HepG2 (cell line): ENCODE data around the gene CRAT. TPM values are rescaled to one million over a fixed set of nuclear protein-coding genes. Genes with fewer than 3 reads are reported as not detected.
"Not testable (repeated sequence)": the region's sequence is repeated elsewhere in the genome, so short reads cannot be mapped to it uniquely, and the experiment has no call there.

Source experiments
- ATAC-seq: fragments of 200-7000 bp; cut with Tn5 transposase; 3 replicates; pipeline ENCODE4 v1.9.1; 2020; ENCODE audit warnings: mild to moderate bottlenecking, moderate library complexity
- BruUV-seq: library from RNA; stranded (reverse); fragments of 400-500 nt; replicated peaks from 2 replicates; lab custom pipeline; 2021; lab: Mats Ljungman, UMichigan
- CTCF ChIA-PET: fragments of 300-600 bp; formaldehyde crosslinking; extraction: SDS; loops from one replicate; lab custom pipeline; 2021; ENCODE audit warnings: low total read pairs, inconsistent platforms, low intra/inter-chr PET ratio; lab: Yijun Ruan, JAX
- POLR2A ChIA-PET: fragments of 350-600 bp; sonication (Branson Sonifier 250); formaldehyde crosslinking; loops from one replicate; lab custom pipeline; 2020; ENCODE audit warnings: antibody characterized with exemption, inconsistent platforms; lab: Yijun Ruan, JAX
- DNase-seq: peaks from one replicate; pipeline ENCODE4 v3.0.0-alpha.2; 2015; ENCODE audit warnings: low spot score
- FAIRE-seq: peaks from 3 replicates; lab custom pipeline; 2011; peaks lifted over from hg19 to GRCh38; lab: Jason Lieb, UNC
- H2AFZ ChIP-seq: one replicate; pipeline ENCODE4 v1.6.1; 2011; ENCODE audit warnings: low read length, inconsistent platforms
- H3K27ac ChIP-seq: fragments of 300-600 bp; 3 replicates; pipeline ENCODE4 v1.8.0; 2011; ENCODE audit warnings: mixed run types, mild to moderate bottlenecking, mixed read lengths, low read length, inconsistent platforms; ENCODE audit not compliant: insufficient read depth; ENCODE audit errors: extremely low read length
- H3K27me3 ChIP-seq, 2 experiments: fragments of 200-600 bp in 1 of 2; 2 replicates in 1 of 2; 3 replicates in 1 of 2; pipeline versions ENCODE4 v1.6.0 to v1.8.0; 2011; ENCODE audit warnings: low read length in 2 of 2, mild to moderate bottlenecking in 2 of 2, moderate library complexity in 2 of 2, inconsistent platforms in 1 of 2; ENCODE audit not compliant: insufficient read depth in 2 of 2, control insufficient read depth in 1 of 2
- H3K36me3 ChIP-seq, 2 experiments: fragments of 200-600 bp in 1 of 2; replicated peaks in 1 of 2; 2 replicates in 1 of 2; 3 replicates in 1 of 2; pipeline versions ENCODE4 v1.5.1 to v1.8.0; 2011; ENCODE audit warnings: low read length in 2 of 2, inconsistent platforms in 1 of 2; ENCODE audit not compliant: insufficient read depth in 2 of 2, control insufficient read depth in 1 of 2
- H3K4me1 ChIP-seq: 2 replicates; pipeline ENCODE4 v1.5.1; 2012; ENCODE audit warnings: low read length, inconsistent platforms; ENCODE audit not compliant: insufficient read depth
- H3K4me2 ChIP-seq: 2 replicates; pipeline ENCODE4 v1.6.0; 2011; ENCODE audit warnings: low read depth, low read length, inconsistent platforms
- H3K4me3 ChIP-seq, 3 experiments: fragments of 200-600 bp in 1 of 3; sonication (generic), shearing (Covaris generic) in 1 of 3; replicated peaks in 1 of 3; 2 replicates each; pipeline ENCODE4 v1.5.1; 2011 to 2016; ENCODE audit warnings: low read length in 3 of 3, inconsistent platforms in 2 of 3, low read depth in 2 of 3, mild to moderate bottlenecking in 2 of 3, control low read depth in 1 of 3, mixed read lengths in 1 of 3; ENCODE audit not compliant: insufficient read depth in 1 of 3
- H3K79me2 ChIP-seq: one replicate; pipeline ENCODE4 v1.6.1; 2011; ENCODE audit warnings: low read length, inconsistent platforms; ENCODE audit not compliant: insufficient read depth
- H3K9ac ChIP-seq: 2 replicates; pipeline ENCODE4 v1.6.0; 2011; ENCODE audit warnings: mild to moderate bottlenecking, low read depth, low read length, inconsistent platforms; ENCODE audit not compliant: insufficient read depth
- H3K9me3 ChIP-seq: 2 replicates; pipeline ENCODE4 v1.5.1; 2012; ENCODE audit warnings: mild to moderate bottlenecking, low read length
- H4K20me1 ChIP-seq: 2 replicates; pipeline ENCODE4 v1.6.0; 2011; ENCODE audit warnings: inconsistent platforms, mild to moderate bottlenecking, low read length, moderate library complexity; ENCODE audit not compliant: insufficient read depth
- ARID4A ChIP-seq: sonication (generic); formaldehyde crosslinking; IDR thresholded peaks from 2 replicates; pipeline ENCODE4 v1.5.0; 2020; ENCODE audit warnings: mild to moderate bottlenecking, missing genetic modification reagents, borderline replicate concordance
- ARNT ChIP-seq: fragments of 450-650 bp; IDR thresholded peaks from 2 replicates; pipeline ENCODE4 v1.6.1; 2017
- KMT2A ChIP-seq: sonication (generic); formaldehyde crosslinking; IDR thresholded peaks from 2 replicates; pipeline ENCODE4 v1.4.0; 2020; ENCODE audit warnings: missing genetic modification reagents
- STAG1 ChIP-seq: sonication (generic); formaldehyde crosslinking; IDR thresholded peaks from 2 replicates; pipeline ENCODE4 v1.4.0; 2020; ENCODE audit warnings: missing genetic modification reagents
- TRAFD1 ChIP-seq: sonication (generic); formaldehyde crosslinking; IDR thresholded peaks from 2 replicates; pipeline ENCODE4 v1.5.1; 2020; ENCODE audit warnings: missing genetic modification reagents, mild to moderate bottlenecking, borderline replicate concordance
- ZFP36L1 ChIP-seq: sonication (generic); formaldehyde crosslinking; IDR thresholded peaks from 2 replicates; pipeline ENCODE4 v1.8.0; 2022; ENCODE audit warnings: mild to moderate bottlenecking, missing genetic modification reagents, moderate library complexity
- ZNF232 ChIP-seq: sonication (generic); formaldehyde crosslinking; IDR thresholded peaks from 2 replicates; pipeline ENCODE4 v1.4.0; 2020; ENCODE audit warnings: missing genetic modification reagents, borderline replicate concordance
- ZNF839 ChIP-seq: sonication (generic); formaldehyde crosslinking; IDR thresholded peaks from 2 replicates; pipeline ENCODE4 v1.4.0; 2020; ENCODE audit warnings: missing genetic modification reagents, mild to moderate bottlenecking, borderline replicate concordance
- WGBS: methylation state at CpG from one replicate; pipeline ENCODE4 v1.1.6; 2017; ENCODE audit warnings: low lambda C conversion rate; 5-methylcytosine and 5-hydroxymethylcytosine counted together
- in situ Hi-C: cut with HindIII; loops from 2 replicates; pipeline ENCODE4 v1.10.0; 2017; ENCODE audit warnings: low pct_unique_long_range_greater_than_20kb; ENCODE audit not compliant: extremely low pct_ligation_motif_present
- intact Hi-C: fragments of 100-400 bp; cut with micrococcal nuclease; formaldehyde crosslinking; loops from one replicate; pipeline ENCODE4 v1.10.0; 2022; ENCODE audit not compliant: unreplicated experiment
- polyA plus RNA-seq, 8 experiments: library from polyadenylated mRNA; depleted of rRNA in 3 of 8; stranded (reverse) in 7 of 8; unstranded in 1 of 8; fragments of >200 nt; fragmentation: Illumina TruSeq in 4 of 8; extraction: Trizol in 4 of 8; gene quantifications; 2 replicates each; pipeline versions ENCODE4 v1.2.1 to v1.2.3, GENCODE V29; 2011 to 2016; ENCODE audit warnings: low read depth in 4 of 8, missing spikeins in 1 of 8, mixed read lengths in 1 of 8; ENCODE audit not compliant: insufficient read depth in 1 of 8
- total RNA-seq, 5 experiments: library from RNA; depleted of rRNA; stranded (reverse); fragments of >200 nt; fragmentation: Illumina TruSeq; extraction: Trizol; gene quantifications; 2 replicates each; pipeline ENCODE4 v1.2.3, GENCODE V29; 2016; ENCODE audit warnings: low read depth in 1 of 5
- TF ChIP-seq, protein P1 (sequence below): sonication (generic); formaldehyde crosslinking; IDR thresholded peaks from 2 replicates; pipeline ENCODE4 v1.5.0; 2020; ENCODE audit warnings: mild to moderate bottlenecking, missing genetic modification reagents, moderate library complexity

Gene CRAT
- total and polyA plus RNA-seq, 2 of the 13 experiments (the other 11 are each of a cell fraction or from before 2014, with no cell fraction given) = 26.1 to 26.6 TPM

DNA sequence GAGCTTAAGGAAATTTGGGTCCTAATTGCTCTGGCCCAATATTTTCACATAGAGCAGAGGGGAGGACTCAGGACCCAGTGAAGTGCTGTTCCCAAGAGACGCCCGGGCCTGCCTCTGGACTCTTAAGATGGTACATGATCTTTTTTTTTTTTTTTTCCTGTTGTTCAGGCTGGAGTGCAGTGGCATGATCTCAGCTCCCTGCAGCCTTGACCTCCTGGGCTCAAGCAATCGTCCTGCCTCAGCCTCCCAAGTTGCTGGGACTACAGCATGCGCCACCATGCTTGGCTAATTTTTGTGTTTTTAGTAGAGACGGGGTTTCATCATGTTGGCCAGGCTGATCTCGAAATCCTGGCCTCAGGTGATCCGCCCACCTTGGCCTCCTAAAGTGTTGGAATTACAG lies 19.7 kb upstream of the CRAT start:
- H3K79me2 ChIP-seq, DNase-seq, H3K4me2 ChIP-seq, CTCF ChIA-PET, in situ Hi-C loops, H3K9me3 ChIP-seq, H3K9ac ChIP-seq, H3K27me3 ChIP-seq, ATAC-seq, H2AFZ ChIP-seq, BruUV-seq, intact Hi-C loops, H3K27ac ChIP-seq, H3K4me3 ChIP-seq, FAIRE-seq, H3K4me1 ChIP-seq, H4K20me1 ChIP-seq: not testable (repeated sequence)
- POLR2A ChIA-PET = interaction anchor here (1.4 kb wide), 1 partner anchor 10 kb away, joined by 3 read pairs; no protein-coding TSS in a partner anchor
- peaks cover 18 to 78% of the 10 kb centered on the region in 2 experiments for H3K36me3 ChIP-seq
- 96% methylated on average over 7 of the region's 7 CpGs for WGBS

DNA sequence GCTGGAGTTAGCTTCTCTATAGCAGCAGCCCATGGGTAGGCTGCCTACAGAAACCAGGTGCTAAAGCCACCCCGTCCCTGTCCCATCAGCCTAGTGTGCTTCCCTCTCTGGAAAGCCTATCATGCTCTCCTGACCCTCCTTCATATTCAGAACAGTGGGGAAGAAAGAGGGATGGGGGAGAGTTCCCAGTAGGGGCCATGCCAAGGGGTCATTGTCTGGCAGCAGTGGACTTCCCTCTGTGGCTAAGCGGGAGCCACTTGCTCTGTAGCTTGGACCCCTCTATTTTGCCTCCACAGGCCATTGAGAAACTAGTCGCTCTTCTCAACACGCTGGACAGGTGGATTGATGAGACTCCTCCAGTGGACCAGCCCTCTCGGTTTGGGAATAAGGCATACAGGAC lies 18.1 kb upstream of the CRAT start:
- no peaks in the 10 kb centered on the region for H4K20me1 ChIP-seq
- 100% methylated on average over 3 of the region's 5 CpGs for WGBS
- ATAC-seq (no peak), DNase-seq (no peak), FAIRE-seq (no peak)
- ChIA-PET CTCF (no interaction called here), POLR2A (interaction anchor here (1.4 kb wide), 1 partner anchor 12 kb away, joined by 3 read pairs; no protein-coding TSS in a partner anchor)
- no TSS peak for BruUV-seq
- H3K4me2 ChIP-seq = no peak overlapping the region
- intact Hi-C loops = no loop called here
- no peak overlapping the region for H3K9ac ChIP-seq
- no peak overlapping the region for H3K4me3 ChIP-seq
- no peaks in the 10 kb centered on the region for H3K27me3 ChIP-seq
- peaks cover 17% of the 10 kb centered on the region for H3K4me1 ChIP-seq
- H3K27ac ChIP-seq = no peak overlapping the region
- H3K9me3 ChIP-seq = no peaks in the 10 kb centered on the region
- peaks cover 23 to 76% of the 10 kb centered on the region in 2 experiments for H3K36me3 ChIP-seq
- in situ Hi-C loops = no loop called here
- H3K79me2 ChIP-seq = peaks cover 2% of the 10 kb centered on the region
- no peak overlapping the region for H2AFZ ChIP-seq
- TF ChIP-seq TRAFD1 (CRISPR knock-in tag) (no peak), KMT2A (no peak), ZFP36L1 (no peak), ARID4A (CRISPR knock-in tag) (no peak), ZNF232 (CRISPR knock-in tag) (no peak), STAG1 (CRISPR knock-in tag) (no peak), ARNT (no peak), ZNF839 (CRISPR knock-in tag) (no peak)
- TF ChIP-seq, protein P1, sequence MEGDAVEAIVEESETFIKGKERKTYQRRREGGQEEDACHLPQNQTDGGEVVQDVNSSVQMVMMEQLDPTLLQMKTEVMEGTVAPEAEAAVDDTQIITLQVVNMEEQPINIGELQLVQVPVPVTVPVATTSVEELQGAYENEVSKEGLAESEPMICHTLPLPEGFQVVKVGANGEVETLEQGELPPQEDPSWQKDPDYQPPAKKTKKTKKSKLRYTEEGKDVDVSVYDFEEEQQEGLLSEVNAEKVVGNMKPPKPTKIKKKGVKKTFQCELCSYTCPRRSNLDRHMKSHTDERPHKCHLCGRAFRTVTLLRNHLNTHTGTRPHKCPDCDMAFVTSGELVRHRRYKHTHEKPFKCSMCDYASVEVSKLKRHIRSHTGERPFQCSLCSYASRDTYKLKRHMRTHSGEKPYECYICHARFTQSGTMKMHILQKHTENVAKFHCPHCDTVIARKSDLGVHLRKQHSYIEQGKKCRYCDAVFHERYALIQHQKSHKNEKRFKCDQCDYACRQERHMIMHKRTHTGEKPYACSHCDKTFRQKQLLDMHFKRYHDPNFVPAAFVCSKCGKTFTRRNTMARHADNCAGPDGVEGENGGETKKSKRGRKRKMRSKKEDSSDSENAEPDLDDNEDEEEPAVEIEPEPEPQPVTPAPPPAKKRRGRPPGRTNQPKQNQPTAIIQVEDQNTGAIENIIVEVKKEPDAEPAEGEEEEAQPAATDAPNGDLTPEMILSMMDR (CRISPR knock-in tag) = no peak
